ENCODE results near the gene CDC42SE1.
"Not testable (repeated sequence)": the region's sequence is repeated elsewhere in the genome, so short reads cannot be mapped to it uniquely, and the experiment has no call there.

The CDC42SE1 gene

GRCh38 chr1:151059109-151060006 is at the start of gene CDC42SE1:
Gene CDC42SE1, minus strand, starts transcription at chr1:151059622. Its CDS starts 3,892 bp downstream, at chr1:151055730.
- peak; percentile 83 to 85 for DNase-seq (ENCODE audit: low read depth in 2 of 2)
- peak; percentile 73 for TF ChIP-seq CTCF (IDR thresholded peaks at IDR 0.05; ENCODE audit: low read depth, low read length)
- H3K4me3 ChIP-seq (replicated peaks in 1 of 2; ENCODE audit: low read depth in 2 of 2, low read length in 2 of 2) = peak within 1 kb of the TSS; percentile 83 to 94

- DNase-seq (ENCODE audit: low read depth in 2 of 2) = no peak
- no peak overlapping the region for H3K4me3 ChIP-seq (replicated peaks in 1 of 2; ENCODE audit: low read depth in 2 of 2, low read length in 2 of 2)
- TF ChIP-seq CTCF (IDR thresholded peaks at IDR 0.05; ENCODE audit: low read depth, low read length) = no peak
Measured at GRCh38 chr1:151108331-151108730, 48.9 kb upstream of the CDC42SE1 start.

GRCh38 chr1:151106894-151107293 is 47.5 kb upstream of the CDC42SE1 start:
- H3K4me3 ChIP-seq (replicated peaks in 1 of 2; ENCODE audit: low read depth in 2 of 2, low read length in 2 of 2) = no peak overlapping the region
- TF ChIP-seq CTCF (IDR thresholded peaks at IDR 0.05; ENCODE audit: low read depth, low read length) = no peak
- peak; percentile 20 to 57 for DNase-seq (ENCODE audit: low read depth in 2 of 2)

GRCh38 chr1:151104630-151105029 is 45.2 kb upstream of the CDC42SE1 start:
- DNase-seq (ENCODE audit: low read depth in 2 of 2) = no peak
- no peak overlapping the region for H3K4me3 ChIP-seq (replicated peaks in 1 of 2; ENCODE audit: low read depth in 2 of 2, low read length in 2 of 2)
- TF ChIP-seq CTCF (IDR thresholded peaks at IDR 0.05; ENCODE audit: low read depth, low read length) = no peak

- no peak for TF ChIP-seq CTCF (IDR thresholded peaks at IDR 0.05; ENCODE audit: low read depth, low read length)
- DNase-seq (ENCODE audit: low read depth in 2 of 2) = no peak
Measured at GRCh38 chr1:151098126-151098525, 38.7 kb upstream of the CDC42SE1 start.

GRCh38 chr1:151097426-151097825 is 38.0 kb upstream of the CDC42SE1 start:
- not testable (repeated sequence) for H3K4me3 ChIP-seq (replicated peaks in 1 of 2; ENCODE audit: low read depth in 2 of 2, low read length in 2 of 2)
- DNase-seq (ENCODE audit: low read depth in 2 of 2) = peak in 1 of 2 donors; percentile 46

More at GRCh38 chr1:151098126-151098525, 38.7 kb upstream of the CDC42SE1 start:
- H3K4me3 ChIP-seq (replicated peaks in 1 of 2; ENCODE audit: low read depth in 2 of 2, low read length in 2 of 2) = no peak overlapping the region

- DNase-seq (ENCODE audit: low read depth in 2 of 2) = no peak
- TF ChIP-seq CTCF (IDR thresholded peaks at IDR 0.05; ENCODE audit: low read depth, low read length) = no peak
Measured at GRCh38 chr1:151085953-151086559, 26.6 kb upstream of the CDC42SE1 start.

More at GRCh38 chr1:151085953-151086559, 26.6 kb upstream of the CDC42SE1 start:
- no peak overlapping the region for H3K4me3 ChIP-seq (replicated peaks in 1 of 2; ENCODE audit: low read depth in 2 of 2, low read length in 2 of 2)
